Middle frontal gyrus (tissue), 1 donor: Measurements from ENCODE around the gene RPL37A.

Experiments used
- DNase-seq: peaks from one replicate; pipeline ENCODE4 v3.0.0-alpha.2; 2015; ENCODE audit warnings: low spot score; ENCODE audit errors: extremely low spot score

RPL37A gene

DNA sequence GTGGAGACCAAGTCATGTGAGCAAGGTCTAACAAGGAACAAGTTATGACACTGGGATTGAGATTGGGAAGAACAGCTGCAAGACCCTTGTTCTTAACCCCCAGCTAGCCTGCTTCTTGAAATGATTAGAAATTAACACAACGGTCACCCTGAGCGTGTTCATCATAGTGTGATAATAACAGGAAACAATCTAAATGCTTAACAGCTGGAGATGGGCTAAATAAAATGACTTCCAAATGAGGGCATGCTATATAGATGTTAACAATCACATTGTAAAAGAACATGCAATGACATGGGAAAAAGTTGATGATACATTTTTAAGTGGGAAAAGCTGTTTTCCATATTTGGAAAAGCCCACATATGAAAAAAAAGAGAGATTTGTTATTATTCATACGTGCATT is 47.6 kb downstream of the RPL37A start:
- DNase-seq: no peak

DNA sequence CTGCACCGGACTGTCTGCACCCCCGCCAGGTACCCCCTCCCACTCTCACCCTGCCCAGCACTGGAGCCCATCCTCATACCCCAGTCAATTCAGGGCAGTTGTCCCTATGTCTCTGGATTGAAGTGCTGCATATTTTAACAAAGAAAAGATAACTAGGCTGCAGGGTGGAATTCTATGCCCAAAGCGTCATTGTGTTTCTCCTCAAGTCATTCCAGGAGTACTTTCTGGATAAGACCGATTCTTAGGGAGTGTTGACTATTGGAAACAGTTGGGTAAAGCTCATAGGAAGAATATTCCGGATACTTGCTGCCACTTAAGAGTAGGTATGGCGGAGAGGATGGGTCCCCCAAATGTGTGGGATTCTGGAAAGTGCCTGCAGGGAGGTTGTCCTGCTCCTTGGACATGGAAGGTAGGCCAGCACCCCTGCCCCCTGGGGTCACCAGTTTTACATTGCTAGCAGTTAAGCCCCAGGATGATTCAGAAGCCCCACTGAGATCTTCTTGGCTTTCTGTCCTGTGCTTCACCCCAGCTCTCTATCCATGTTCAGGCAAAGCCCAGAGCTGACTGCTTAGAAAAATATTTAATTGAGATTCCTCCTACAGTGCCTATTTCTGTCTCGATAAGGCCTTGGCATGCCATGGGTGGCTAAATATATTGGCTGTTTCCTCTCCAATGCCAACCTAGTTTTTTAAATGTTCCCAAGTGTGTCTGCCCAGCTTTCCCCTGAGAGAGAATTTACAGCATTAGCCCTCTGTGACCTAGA is 48.2 kb downstream of the RPL37A start:
- no peak for DNase-seq

DNA sequence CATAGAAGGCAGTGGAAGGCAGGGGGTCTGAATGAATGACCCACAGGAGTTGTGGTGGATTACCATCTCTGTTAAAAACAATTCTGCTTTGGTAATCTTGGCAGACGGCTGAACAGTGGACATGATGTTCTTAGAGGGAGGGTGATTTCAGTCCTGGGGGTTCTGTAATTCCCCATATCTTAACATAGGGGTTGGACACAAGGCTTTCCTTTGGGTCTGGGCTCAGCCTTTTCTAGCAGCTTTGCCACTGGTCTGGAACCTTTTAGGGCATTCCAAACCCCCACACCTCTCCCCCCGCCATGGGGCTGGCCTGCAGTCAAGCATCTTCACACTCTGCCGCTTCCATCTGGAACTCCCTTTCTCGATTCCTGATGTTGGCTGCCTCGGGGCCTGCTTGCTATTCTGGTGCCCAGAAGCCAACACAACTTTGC is 50.3 kb downstream of the RPL37A start:
- DNase-seq: no peak

DNA sequence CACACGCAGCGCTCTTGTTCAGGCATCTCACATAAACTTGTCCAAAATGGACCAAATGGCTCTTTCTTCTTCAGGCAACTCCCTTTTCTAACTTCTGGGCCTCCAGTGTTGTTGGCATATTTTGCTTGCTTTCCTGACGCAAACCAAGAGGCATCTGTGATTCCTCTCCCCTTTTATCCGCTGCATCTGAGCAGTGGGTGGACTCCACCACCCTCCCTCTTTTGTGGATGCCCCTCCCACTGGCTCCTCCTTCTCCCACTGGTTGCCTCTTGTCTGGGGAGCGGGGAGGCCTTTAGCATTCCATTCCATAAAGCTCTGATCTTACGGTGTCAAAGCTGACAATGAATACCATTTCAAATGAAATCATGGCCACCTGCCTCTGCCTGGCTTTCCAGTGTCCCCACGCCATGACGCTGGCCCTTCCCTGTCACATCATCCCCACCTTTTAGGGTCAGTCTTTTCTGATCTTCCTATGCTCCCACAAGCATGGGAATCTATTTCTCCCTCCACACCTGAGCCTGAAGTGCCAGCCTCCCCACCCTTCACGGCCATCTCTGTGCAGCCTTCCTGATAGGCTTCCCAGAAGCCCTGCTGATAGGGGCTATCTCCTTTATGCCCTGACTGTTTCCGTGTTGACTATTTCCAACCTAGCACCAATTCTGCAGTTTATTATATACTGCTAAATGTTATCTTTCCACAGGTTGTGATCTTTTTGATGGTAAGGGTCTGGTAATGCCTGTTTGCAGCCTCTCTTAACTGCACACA is 51.5 kb downstream of the RPL37A start:
- DNase-seq: no peak

DNA sequence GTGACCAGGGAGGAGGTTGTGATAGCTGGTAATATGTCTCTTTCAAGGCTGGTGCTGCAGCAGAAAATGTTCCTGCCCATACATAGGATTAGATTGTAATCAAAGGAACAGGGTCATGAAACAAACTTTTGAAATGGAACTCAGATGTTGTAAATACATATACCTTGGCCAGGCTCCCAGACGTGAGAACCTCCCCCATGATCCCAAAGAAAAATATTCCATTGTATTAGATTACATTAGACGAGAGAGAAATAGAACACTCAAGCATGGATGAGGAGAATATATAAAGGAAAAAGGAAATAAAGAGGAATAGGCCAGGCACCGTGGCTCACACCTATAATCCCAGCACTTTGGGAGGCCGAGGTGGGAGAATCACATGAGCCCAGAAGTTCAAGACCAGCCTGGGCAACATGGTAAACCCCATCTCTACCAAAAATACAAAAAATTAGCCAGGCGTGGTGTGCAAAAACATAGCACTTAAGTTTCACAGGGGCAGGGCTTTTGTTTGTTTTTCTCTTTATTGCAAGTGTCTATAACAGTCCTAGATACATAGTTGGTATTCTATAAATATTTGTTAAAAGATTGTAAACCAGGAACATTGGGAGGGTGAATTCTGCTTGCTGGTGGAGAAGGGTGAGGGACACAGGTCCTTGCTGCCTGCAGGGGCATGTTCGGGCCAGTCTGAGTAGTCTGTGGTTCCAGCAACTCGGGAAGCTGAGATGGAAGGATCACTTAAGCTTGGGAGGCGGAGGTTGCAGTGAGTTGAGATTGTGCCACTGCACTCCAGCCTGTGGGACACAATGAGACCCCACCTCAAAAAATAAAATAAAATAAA is 52.8 kb downstream of the RPL37A start:
- DNase-seq: no peak

DNA sequence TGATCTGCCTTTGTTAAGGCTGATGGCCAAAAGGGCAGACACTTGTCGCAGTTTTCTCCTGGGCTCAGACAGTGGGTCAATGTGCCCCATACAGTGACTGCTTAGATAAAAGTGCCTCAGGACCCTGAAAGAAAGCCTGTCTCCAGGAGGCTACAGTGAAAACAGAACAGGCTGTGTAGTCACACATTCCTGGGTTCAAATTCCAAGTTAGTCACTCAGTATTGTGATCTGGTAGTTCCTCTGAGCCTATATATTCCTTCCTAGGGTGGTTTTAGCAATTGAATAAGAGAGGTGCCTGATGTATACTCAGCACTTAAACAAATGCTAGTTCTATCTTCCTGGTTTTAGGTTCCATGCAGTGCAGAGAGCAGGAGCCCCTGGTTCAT is 54.4 kb downstream of the RPL37A start:
- DNase-seq: no peak
